ENCODE results near the gene TFDP2.

The TFDP2 gene

GRCh38 chr3:142028243-142028777 is 121.0 kb downstream of the TFDP2 start:
- no peak overlapping the region for H3K9ac ChIP-seq

GRCh38 chr3:142027735-142028134 is 121.6 kb downstream of the TFDP2 start:
- Histone ChIP-seq H3K79me2 (no peaks in the 10 kb centered on the region), H3K4me2 (ENCODE audit: low read length) (peak overlapping the region; percentile 42), H3K27me3 (ENCODE audit: control insufficient read depth, insufficient read depth, low read length) (no peaks in the 10 kb centered on the region), H3K4me1 (peaks cover 6% of the 10 kb centered on the region), H3K36me3 (ENCODE audit: control insufficient read depth, insufficient read depth, low read length) (no peaks in the 10 kb centered on the region), H3K9me3 (ENCODE audit: control insufficient read depth, low read length) (no peaks in the 10 kb centered on the region), H3K9ac (no peak overlapping the region), H2AFZ (no peak overlapping the region), H3K27ac (no peak overlapping the region), H3K4me3 (ENCODE audit: low read depth, low read length) (peak overlapping the region; percentile 5)
- TF ChIP-seq CTCF (IDR thresholded peaks at IDR 0.05): no peak

More at GRCh38 chr3:142028243-142028777, 121.0 kb downstream of the TFDP2 start:
- Histone ChIP-seq H3K4me1 (peaks cover 6% of the 10 kb centered on the region), H2AFZ (no peak overlapping the region), H3K4me3 (ENCODE audit: low read depth, low read length) (peak overlapping the region; percentile 27), H3K9me3 (ENCODE audit: control insufficient read depth, low read length) (no peaks in the 10 kb centered on the region), H3K27ac (no peak overlapping the region), H3K4me2 (ENCODE audit: low read length) (no peak overlapping the region), H3K79me2 (no peaks in the 10 kb centered on the region), H3K27me3 (ENCODE audit: control insufficient read depth, insufficient read depth, low read length) (no peaks in the 10 kb centered on the region), H3K36me3 (ENCODE audit: control insufficient read depth, insufficient read depth, low read length) (no peaks in the 10 kb centered on the region)
- TF ChIP-seq CTCF (IDR thresholded peaks at IDR 0.05): no peak

GRCh38 chr3:142027300-142027699 is 122.0 kb downstream of the TFDP2 start:
- H3K36me3 ChIP-seq (ENCODE audit: control insufficient read depth, insufficient read depth, low read length): no peaks in the 10 kb centered on the region
- no peaks in the 10 kb centered on the region for H3K27me3 ChIP-seq (ENCODE audit: control insufficient read depth, insufficient read depth, low read length)
- H3K9me3 ChIP-seq (ENCODE audit: control insufficient read depth, low read length): no peaks in the 10 kb centered on the region
- no peak overlapping the region for H3K9ac ChIP-seq
- no peak overlapping the region for H2AFZ ChIP-seq
- no peak overlapping the region for H3K27ac ChIP-seq
- no peak overlapping the region for H3K4me3 ChIP-seq (ENCODE audit: low read depth, low read length)
- H3K4me1 ChIP-seq: peaks cover 6% of the 10 kb centered on the region
- TF ChIP-seq CTCF (IDR thresholded peaks at IDR 0.05): no peak
- H3K4me2 ChIP-seq (ENCODE audit: low read length): peak overlapping the region; percentile 42
- no peaks in the 10 kb centered on the region for H3K79me2 ChIP-seq

- no peak overlapping the region for H3K9ac ChIP-seq
- H3K4me2 ChIP-seq (ENCODE audit: low read length): no peak overlapping the region
- H3K36me3 ChIP-seq (ENCODE audit: control insufficient read depth, insufficient read depth, low read length): no peaks in the 10 kb centered on the region
- no peak overlapping the region for H2AFZ ChIP-seq
- H3K27me3 ChIP-seq (ENCODE audit: control insufficient read depth, insufficient read depth, low read length): no peaks in the 10 kb centered on the region
- no peak overlapping the region for H3K27ac ChIP-seq
- no peaks in the 10 kb centered on the region for H3K79me2 ChIP-seq
- H3K9me3 ChIP-seq (ENCODE audit: control insufficient read depth, low read length): no peaks in the 10 kb centered on the region
- H3K4me3 ChIP-seq (ENCODE audit: low read depth, low read length): no peak overlapping the region
- peaks cover 8% of the 10 kb centered on the region for H3K4me1 ChIP-seq
- no peak for TF ChIP-seq CTCF (IDR thresholded peaks at IDR 0.05)
These were observed 123.0 kb downstream of the TFDP2 start for GRCh38 chr3:142026333-142026732.

- H3K4me1 ChIP-seq: peaks cover 11% of the 10 kb centered on the region
- H2AFZ ChIP-seq: no peak overlapping the region
- H3K9me3 ChIP-seq (ENCODE audit: control insufficient read depth, low read length): no peaks in the 10 kb centered on the region
- H3K36me3 ChIP-seq (ENCODE audit: control insufficient read depth, insufficient read depth, low read length): no peaks in the 10 kb centered on the region
- H3K4me3 ChIP-seq (ENCODE audit: low read depth, low read length): no peak overlapping the region
- no peaks in the 10 kb centered on the region for H3K27me3 ChIP-seq (ENCODE audit: control insufficient read depth, insufficient read depth, low read length)
- H3K79me2 ChIP-seq: peaks cover 11% of the 10 kb centered on the region
- no peak overlapping the region for H3K4me2 ChIP-seq (ENCODE audit: low read length)
- H3K27ac ChIP-seq: no peak overlapping the region
- TF ChIP-seq CTCF (IDR thresholded peaks at IDR 0.05): no peak
- H3K9ac ChIP-seq: no peak overlapping the region
These were observed 127.0 kb downstream of the TFDP2 start for GRCh38 chr3:142022381-142022780.

All from parathyroid adenoma (tissue), 2 donors.